ENCODE results near the gene DPY19L1.

Gene DPY19L1

GRCh38 chr7:35032166-35032565 is 5.1 kb downstream of the DPY19L1 start:
- TF ChIP-seq, protein P1, sequence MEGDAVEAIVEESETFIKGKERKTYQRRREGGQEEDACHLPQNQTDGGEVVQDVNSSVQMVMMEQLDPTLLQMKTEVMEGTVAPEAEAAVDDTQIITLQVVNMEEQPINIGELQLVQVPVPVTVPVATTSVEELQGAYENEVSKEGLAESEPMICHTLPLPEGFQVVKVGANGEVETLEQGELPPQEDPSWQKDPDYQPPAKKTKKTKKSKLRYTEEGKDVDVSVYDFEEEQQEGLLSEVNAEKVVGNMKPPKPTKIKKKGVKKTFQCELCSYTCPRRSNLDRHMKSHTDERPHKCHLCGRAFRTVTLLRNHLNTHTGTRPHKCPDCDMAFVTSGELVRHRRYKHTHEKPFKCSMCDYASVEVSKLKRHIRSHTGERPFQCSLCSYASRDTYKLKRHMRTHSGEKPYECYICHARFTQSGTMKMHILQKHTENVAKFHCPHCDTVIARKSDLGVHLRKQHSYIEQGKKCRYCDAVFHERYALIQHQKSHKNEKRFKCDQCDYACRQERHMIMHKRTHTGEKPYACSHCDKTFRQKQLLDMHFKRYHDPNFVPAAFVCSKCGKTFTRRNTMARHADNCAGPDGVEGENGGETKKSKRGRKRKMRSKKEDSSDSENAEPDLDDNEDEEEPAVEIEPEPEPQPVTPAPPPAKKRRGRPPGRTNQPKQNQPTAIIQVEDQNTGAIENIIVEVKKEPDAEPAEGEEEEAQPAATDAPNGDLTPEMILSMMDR (IDR thresholded peaks at IDR 0.05; ENCODE audit: control extremely low read depth, extremely low read depth, low read depth, missing control alignments): no peak
- POLR2A ChIA-PET: no interaction called here
- CTCF ChIA-PET: no interaction called here
- DNase-seq (ENCODE audit: extremely low spot score): no peak

DNA sequence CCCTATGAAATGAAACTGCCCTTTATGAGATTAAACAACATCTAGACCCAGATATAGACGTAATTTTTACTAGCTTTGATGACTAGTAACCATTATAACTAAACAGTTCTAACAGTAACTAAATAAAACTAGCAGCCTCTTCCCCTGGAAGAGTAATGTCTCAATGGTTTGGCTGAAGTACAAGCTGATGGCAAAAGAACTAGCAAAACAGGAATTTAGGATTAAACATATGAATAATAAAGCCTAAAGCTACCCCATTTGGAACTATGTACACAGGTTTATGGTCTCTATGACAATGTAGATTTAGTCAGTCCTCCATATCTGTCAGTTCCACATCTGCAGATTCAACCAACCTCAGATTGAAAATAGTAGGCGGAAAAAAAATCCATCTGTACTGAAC is 6.4 kb downstream of the DPY19L1 start:
- TF ChIP-seq, protein P1 (IDR thresholded peaks at IDR 0.05; ENCODE audit: control extremely low read depth, extremely low read depth, low read depth, missing control alignments): no peak
- DNase-seq (ENCODE audit: extremely low spot score): no peak
- ChIA-PET CTCF (no interaction called here), POLR2A (no interaction called here)

DNA sequence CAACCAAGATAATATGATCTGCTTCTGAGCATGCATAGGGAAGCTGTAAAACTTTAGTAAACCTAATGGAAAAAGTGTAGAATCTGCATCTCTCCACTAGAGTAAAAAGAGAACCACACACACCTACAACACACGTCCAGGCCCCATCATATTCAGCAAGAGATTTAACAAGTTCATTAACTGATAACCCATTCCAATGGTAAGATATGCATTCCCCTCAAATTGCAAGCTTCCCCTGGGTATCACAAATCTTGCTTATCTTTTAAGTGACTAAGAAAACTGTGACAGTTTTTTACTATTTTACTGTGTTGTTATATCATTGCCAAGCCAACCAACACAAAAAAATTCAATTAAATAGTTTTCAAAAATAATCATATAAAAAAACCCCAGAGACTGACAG is 8.0 kb downstream of the DPY19L1 start:
- TF ChIP-seq, protein P1 (IDR thresholded peaks at IDR 0.05; ENCODE audit: control extremely low read depth, extremely low read depth, low read depth, missing control alignments): no peak

DNA sequence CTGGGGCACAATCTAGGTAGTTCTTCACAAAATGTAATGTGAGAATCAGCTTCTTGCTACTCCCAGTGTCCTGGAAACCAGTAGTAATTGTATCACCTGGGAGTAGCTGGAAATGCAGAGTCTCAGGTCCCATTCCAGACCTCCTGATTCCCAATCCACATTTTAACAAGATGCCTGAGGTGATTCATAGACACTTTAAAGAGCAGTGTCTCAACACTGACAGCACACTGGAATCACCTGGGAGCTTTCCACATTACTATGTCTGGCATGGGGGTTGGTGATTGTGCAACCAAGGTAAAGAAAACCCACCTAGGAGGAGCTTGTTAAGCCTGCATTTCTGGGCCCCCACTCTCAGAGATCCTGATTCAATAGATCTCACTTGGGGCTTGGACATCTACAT is 11.1 kb downstream of the DPY19L1 start:
- TF ChIP-seq, protein P1 (IDR thresholded peaks at IDR 0.05; ENCODE audit: control extremely low read depth, extremely low read depth, low read depth, missing control alignments): no peak
- DNase-seq (ENCODE audit: extremely low spot score): no peak
- POLR2A ChIA-PET: no interaction called here
- CTCF ChIA-PET: interaction anchor here (2.8 kb wide), 1 partner anchor 10 kb away, joined by 9 read pairs; no protein-coding TSS in a partner anchor

More for the DNA sequence above, 8.0 kb downstream of the DPY19L1 start:
- POLR2A ChIA-PET: no interaction called here
- no peak for DNase-seq (ENCODE audit: extremely low spot score)
- CTCF ChIA-PET: no interaction called here

GRCh38 chr7:35025369-35025870 is 11.9 kb downstream of the DPY19L1 start:
- ChIA-PET POLR2A (no interaction called here), CTCF (interaction anchor here (2.1 to 2.8 kb wide), 2 partner anchors 8 to 11 kb away, joined by 6 to 9 read pairs; no protein-coding TSS in a partner anchor)
- TF ChIP-seq, protein P1 (IDR thresholded peaks at IDR 0.05; ENCODE audit: control extremely low read depth, extremely low read depth, low read depth, missing control alignments): no peak
- DNase-seq (ENCODE audit: extremely low spot score): no peak

- CTCF ChIA-PET: interaction anchor here (2.1 to 2.8 kb wide), 2 partner anchors 9 to 12 kb away, joined by 6 to 9 read pairs; no protein-coding TSS in a partner anchor
- no peak for DNase-seq (ENCODE audit: extremely low spot score)
- POLR2A ChIA-PET: no interaction called here
- TF ChIP-seq, protein P1 (IDR thresholded peaks at IDR 0.05; ENCODE audit: control extremely low read depth, extremely low read depth, low read depth, missing control alignments): no peak
Observed at GRCh38 chr7:35024298-35024697, 13.0 kb downstream of the DPY19L1 start.

All from GM10248 (cell line).